ENCODE measurements around the gene DHX30. TPM values are rescaled to one million over a fixed set of nuclear protein-coding genes. Genes with fewer than 3 reads are reported as not detected.

The DHX30 gene
- total and polyA plus RNA-seq, 2 donors = 41.8 to 52.0 TPM

DNA sequence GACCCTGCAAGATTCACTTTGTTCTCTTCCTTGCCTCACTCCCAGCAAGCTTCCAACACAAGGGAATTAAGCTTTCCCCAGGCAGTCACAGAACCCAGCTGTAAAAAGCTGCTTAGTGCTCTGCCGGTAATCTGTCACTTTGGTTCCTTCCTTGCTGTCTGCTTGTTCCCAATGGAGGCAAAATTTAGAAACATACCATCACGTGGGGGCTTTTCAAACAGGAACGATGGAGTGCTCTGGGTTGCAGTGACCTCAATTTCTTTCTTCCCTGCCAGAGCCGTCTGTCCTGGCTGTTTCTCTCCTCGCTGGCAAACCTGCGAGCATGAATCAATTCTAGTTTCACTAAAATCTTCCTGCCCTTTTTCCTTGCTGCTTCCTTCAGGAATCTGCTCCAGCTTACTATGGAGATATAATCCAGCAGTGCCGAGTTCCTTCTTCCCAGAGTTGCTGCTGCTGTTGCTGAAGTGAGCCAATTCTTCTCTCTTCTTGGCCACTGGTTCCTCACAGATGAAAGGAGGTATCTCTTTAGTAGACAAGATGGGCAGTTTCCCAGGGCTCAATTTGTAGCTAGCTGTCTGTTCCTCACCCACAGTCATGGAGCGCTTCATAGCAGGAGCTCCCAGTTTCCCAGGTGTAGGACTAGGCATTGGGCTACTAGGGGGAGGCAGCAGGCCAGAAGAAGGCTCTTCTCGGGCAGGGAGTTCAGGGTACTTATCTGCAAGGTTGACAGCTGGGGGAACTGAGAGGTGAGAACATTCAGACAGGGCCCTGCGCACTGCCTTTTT lies 88.1 kb downstream of the DHX30 start:
- no peak overlapping the region for H3K4me3 ChIP-seq (ENCODE audit: low read depth, low read length)
- peaks cover 2% of the 10 kb centered on the region for H3K4me1 ChIP-seq (ENCODE audit: insufficient read depth)
- H3K27ac ChIP-seq (ENCODE audit: low read depth) = no peak overlapping the region
- no peaks in the 10 kb centered on the region for H3K36me3 ChIP-seq (ENCODE audit: insufficient read depth)
- DNase-seq (ENCODE audit: extremely low spot score) = no peak
- 37% methylated on average over 10 of the region's 10 CpGs for whole genome bisulfite sequencing

DNA sequence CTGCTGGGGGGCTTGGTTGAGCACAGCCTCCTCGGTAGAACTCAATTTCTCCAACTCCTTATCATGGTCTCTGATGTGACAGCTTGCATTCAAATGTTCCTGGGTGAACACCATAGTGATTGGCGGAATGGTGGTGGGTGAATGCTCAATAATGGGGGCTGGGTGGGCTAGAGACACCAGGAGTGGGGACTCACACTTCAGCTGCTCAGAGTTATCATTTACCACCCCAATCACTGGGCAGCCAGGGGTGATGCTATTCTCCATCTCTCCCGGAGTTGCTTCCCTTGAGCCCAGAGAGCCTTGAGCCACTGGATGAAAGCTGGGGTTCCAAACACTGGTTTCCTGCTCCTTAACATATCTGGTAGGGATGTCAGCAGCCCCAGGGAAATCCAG lies 88.7 kb downstream of the DHX30 start:
- Histone ChIP-seq H3K27ac (ENCODE audit: low read depth) (no peak overlapping the region), H3K4me1 (ENCODE audit: insufficient read depth) (peaks cover 2% of the 10 kb centered on the region), H3K36me3 (ENCODE audit: insufficient read depth) (no peaks in the 10 kb centered on the region), H3K4me3 (ENCODE audit: low read depth, low read length) (no peak overlapping the region)
- 84% methylated on average over 3 of the region's 3 CpGs for WGBS
- no peak for DNase-seq (ENCODE audit: extremely low spot score)

- no peak for DNase-seq (ENCODE audit: extremely low spot score)
- Histone ChIP-seq H3K4me3 (ENCODE audit: low read depth, low read length) (no peak overlapping the region), H3K36me3 (ENCODE audit: insufficient read depth) (no peaks in the 10 kb centered on the region), H3K27ac (ENCODE audit: low read depth) (no peak overlapping the region), H3K4me1 (ENCODE audit: insufficient read depth) (peaks cover 2% of the 10 kb centered on the region)
- WGBS = 91% methylated on average over 15 of the region's 15 CpGs
These were observed 89.5 kb downstream of the DHX30 start for GRCh38 chr3:47892286-47893040.

DNA sequence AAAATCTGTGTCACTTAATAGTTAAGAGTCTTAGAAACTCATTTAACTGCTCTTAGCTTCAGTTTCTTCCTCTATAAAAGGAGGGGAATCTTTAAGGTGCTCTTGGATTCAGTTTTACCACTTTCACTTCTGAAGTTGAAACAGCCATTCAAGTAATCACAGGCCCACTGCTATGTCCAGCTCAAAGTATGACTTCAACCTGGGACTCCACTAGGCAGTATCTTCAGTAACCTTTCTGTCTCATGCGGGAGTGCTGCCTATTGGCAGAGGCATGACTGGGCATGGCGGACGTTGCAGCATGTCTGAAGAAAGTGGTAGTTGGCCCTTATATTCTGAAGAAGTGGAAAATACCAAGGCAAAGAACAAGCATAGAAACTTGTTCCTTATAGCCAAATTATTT lies 92.3 kb downstream of the DHX30 start:
- H3K27ac ChIP-seq (ENCODE audit: low read depth) = no peak overlapping the region
- no peaks in the 10 kb centered on the region for H3K36me3 ChIP-seq (ENCODE audit: insufficient read depth)
- no peak overlapping the region for H3K4me3 ChIP-seq (ENCODE audit: low read depth, low read length)
- WGBS = 93% methylated on average over 3 of the region's 3 CpGs
- no peaks in the 10 kb centered on the region for H3K4me1 ChIP-seq (ENCODE audit: insufficient read depth)
- DNase-seq (ENCODE audit: extremely low spot score) = no peak

- no peaks in the 10 kb centered on the region for H3K36me3 ChIP-seq (ENCODE audit: insufficient read depth)
- H3K4me3 ChIP-seq (ENCODE audit: low read depth, low read length) = no peak overlapping the region
- H3K4me1 ChIP-seq (ENCODE audit: insufficient read depth) = no peaks in the 10 kb centered on the region
- 95% methylated on average over 3 of the region's 3 CpGs for WGBS
- H3K27ac ChIP-seq (ENCODE audit: low read depth) = no peak overlapping the region
- no peak for DNase-seq (ENCODE audit: extremely low spot score)
These were observed 93.8 kb downstream of the DHX30 start for GRCh38 chr3:47896736-47897135.

- no peaks in the 10 kb centered on the region for H3K4me1 ChIP-seq (ENCODE audit: insufficient read depth)
- no peak for DNase-seq (ENCODE audit: extremely low spot score)
- H3K36me3 ChIP-seq (ENCODE audit: insufficient read depth) = no peaks in the 10 kb centered on the region
- no peak overlapping the region for H3K27ac ChIP-seq (ENCODE audit: low read depth)
- H3K4me3 ChIP-seq (ENCODE audit: low read depth, low read length) = no peak overlapping the region
- 84% methylated on average over 3 of the region's 3 CpGs for WGBS
These were observed 95.0 kb downstream of the DHX30 start for GRCh38 chr3:47897954-47898353.

GRCh38 chr3:47899495-47900108 lies 96.7 kb downstream of the DHX30 start:
- H3K4me3 ChIP-seq (ENCODE audit: low read depth, low read length) = no peak overlapping the region
- H3K36me3 ChIP-seq (ENCODE audit: insufficient read depth) = no peaks in the 10 kb centered on the region
- H3K27ac ChIP-seq (ENCODE audit: low read depth) = no peak overlapping the region
- H3K4me1 ChIP-seq (ENCODE audit: insufficient read depth) = no peaks in the 10 kb centered on the region
- no peak for DNase-seq (ENCODE audit: extremely low spot score)
- 49% methylated on average over 3 of the region's 3 CpGs for WGBS

Small RNAs within 50 kb of the gene (small RNA-seq; reads per million reads assigned to genes)
- gene MIR1226 = 0.18 reads per million
- not detected for gene RF02271

Other genes with a start within 250 kb of the DHX30 start
- gene CSPG5, start 224.3 kb upstream of the DHX30 start, total RNA-seq = 2.9 TPM
- gene CSPG5, start 224.3 kb upstream of the DHX30 start, polyA plus RNA-seq = 0.35 TPM
- 58.4 TPM for gene SMARCC1, start 21.2 kb upstream of the DHX30 start, total RNA-seq
- gene SMARCC1, start 21.2 kb upstream of the DHX30 start, polyA plus RNA-seq = 33.3 TPM
- 120 TPM for gene MAP4, start 213.3 kb downstream of the DHX30 start, total RNA-seq
- gene MAP4, start 213.3 kb downstream of the DHX30 start, polyA plus RNA-seq = 186 TPM